ENCODE results near the gene ZNF846. TPM values are rescaled to one million over a fixed set of nuclear protein-coding genes. Genes with fewer than 3 reads are reported as not detected.
"Not testable (repeated sequence)": the region's sequence is repeated elsewhere in the genome, so short reads cannot be mapped to it uniquely, and the experiment has no call there.

The ZNF846 gene
- total RNA-seq, 1 donor: 10.8 TPM

- no peak for TF ChIP-seq CTCF (IDR thresholded peaks at IDR 0.05; ENCODE audit: insufficient read depth, low read depth, low read length)
- H3K4me3 ChIP-seq (ENCODE audit: low read depth, low read length): no peak overlapping the region
- DNase-seq (ENCODE audit: low read depth): no peak
Measured at GRCh38 chr19:9729162-9729561, 39.4 kb downstream of the ZNF846 start.

- no peak overlapping the region for H3K4me3 ChIP-seq (ENCODE audit: low read depth, low read length)
- DNase-seq (ENCODE audit: low read depth): no peak
- TF ChIP-seq CTCF (IDR thresholded peaks at IDR 0.05; ENCODE audit: insufficient read depth, low read depth, low read length): no peak
Measured at GRCh38 chr19:9727644-9728043, 40.9 kb downstream of the ZNF846 start.

GRCh38 chr19:9725508-9726201 is 42.9 kb downstream of the ZNF846 start:
- not testable (repeated sequence) for DNase-seq (ENCODE audit: low read depth); H3K4me3 ChIP-seq (ENCODE audit: low read depth, low read length)

- DNase-seq (ENCODE audit: low read depth): no peak
- no peak overlapping the region for H3K4me3 ChIP-seq (ENCODE audit: low read depth, low read length)
Measured at GRCh38 chr19:9724157-9724556, 44.4 kb downstream of the ZNF846 start.

GRCh38 chr19:9721861-9722260 is 46.7 kb downstream of the ZNF846 start:
- no peak overlapping the region for H3K4me3 ChIP-seq (ENCODE audit: low read depth, low read length)
- no peak for TF ChIP-seq CTCF (IDR thresholded peaks at IDR 0.05; ENCODE audit: insufficient read depth, low read depth, low read length)
- no peak for DNase-seq (ENCODE audit: low read depth)

More at GRCh38 chr19:9724157-9724556, 44.4 kb downstream of the ZNF846 start:
- no peak for TF ChIP-seq CTCF (IDR thresholded peaks at IDR 0.05; ENCODE audit: insufficient read depth, low read depth, low read length)

- TF ChIP-seq CTCF (IDR thresholded peaks at IDR 0.05; ENCODE audit: insufficient read depth, low read depth, low read length): no peak
- DNase-seq (ENCODE audit: low read depth): no peak
- no peak overlapping the region for H3K4me3 ChIP-seq (ENCODE audit: low read depth, low read length)
Measured at GRCh38 chr19:9720541-9720940, 48.0 kb downstream of the ZNF846 start.

- DNase-seq (ENCODE audit: low read depth): no peak
- no peak for TF ChIP-seq CTCF (IDR thresholded peaks at IDR 0.05; ENCODE audit: insufficient read depth, low read depth, low read length)
- no peak overlapping the region for H3K4me3 ChIP-seq (ENCODE audit: low read depth, low read length)
Measured at GRCh38 chr19:9711815-9712214, 56.7 kb downstream of the ZNF846 start.
